HEK293T (cell line): Measurements from ENCODE around the gene TBATA.

ENCODE experiments used
- CTCF ChIA-PET: fragments of 350-600 bp; formaldehyde crosslinking; extraction: SDS; loops from one replicate; lab custom pipeline; 2021; ENCODE audit warnings: antibody characterized with exemption, inconsistent platforms; lab: Yijun Ruan, JAX
- POLR2A ChIA-PET: fragments of 350-600 bp; formaldehyde crosslinking; extraction: SDS; loops from one replicate; lab custom pipeline; 2020; ENCODE audit warnings: antibody characterized with exemption, inconsistent platforms; lab: Yijun Ruan, JAX
- DNase-seq: peaks from one replicate; pipeline ENCODE4 v3.0.0; 2012; ENCODE audit warnings: mixed read lengths; ENCODE audit errors: extremely low spot score
- ARNT ChIP-seq: fragments of 450-650 bp; IDR thresholded peaks from 2 replicates; pipeline ENCODE4 v1.6.1; 2017; ENCODE audit warnings: mild to moderate bottlenecking
- BHLHE40 ChIP-seq: fragments of 450-650 bp; IDR thresholded peaks from 2 replicates; pipeline ENCODE4 v1.6.1; 2016; ENCODE audit warnings: mild to moderate bottlenecking, moderate library complexity, borderline replicate concordance
- CTBP1 ChIP-seq: fragments of 450-650 bp; IDR thresholded peaks from 2 replicates; pipeline ENCODE4 v1.6.1; 2016; ENCODE audit warnings: borderline replicate concordance
- ELF4 ChIP-seq: fragments of 450-650 bp; IDR thresholded peaks from 2 replicates; pipeline ENCODE4 v1.6.1; 2017; ENCODE audit warnings: antibody characterized with exemption
- FOXA1 ChIP-seq: fragments of 450-650 bp; IDR thresholded peaks from 2 replicates; pipeline ENCODE4 v1.6.1; 2016; ENCODE audit warnings: mild to moderate bottlenecking
- FOXK2 ChIP-seq: fragments of 450-650 bp; IDR thresholded peaks from 2 replicates; pipeline ENCODE4 v1.6.1; 2016; ENCODE audit warnings: mild to moderate bottlenecking
- FOXM1 ChIP-seq: fragments of 450-650 bp; IDR thresholded peaks from 2 replicates; pipeline ENCODE4 v1.6.1; 2017; ENCODE audit warnings: mild to moderate bottlenecking, borderline replicate concordance
- HDGF ChIP-seq: fragments of 450-650 bp; IDR thresholded peaks from 2 replicates; pipeline ENCODE4 v1.6.1; 2017; ENCODE audit warnings: antibody characterized with exemption, borderline replicate concordance
- L3MBTL2 ChIP-seq: fragments of 450-650 bp; conservative IDR thresholded peaks from 2 replicates; pipeline ENCODE4 v1.6.1; 2016; ENCODE audit warnings: mild to moderate bottlenecking
- LEF1 ChIP-seq: fragments of 450-650 bp; IDR thresholded peaks from 2 replicates; pipeline ENCODE4 v1.6.1; 2017; ENCODE audit warnings: mild to moderate bottlenecking, borderline replicate concordance
- NFRKB ChIP-seq: fragments of 450-650 bp; IDR thresholded peaks from 2 replicates; pipeline ENCODE4 v1.6.1; 2016; ENCODE audit warnings: mild to moderate bottlenecking, moderate library complexity
- SP1 ChIP-seq: fragments of 450-650 bp; IDR thresholded peaks from 2 replicates; pipeline ENCODE4 v1.6.1; 2017
- SUZ12 ChIP-seq: fragments of 450-650 bp; IDR thresholded peaks from 2 replicates; pipeline ENCODE4 v1.6.1; 2016; ENCODE audit warnings: mild to moderate bottlenecking
- TARDBP ChIP-seq: fragments of 450-650 bp; IDR thresholded peaks from 2 replicates; pipeline ENCODE4 v1.6.1; 2016
- ZNF384 ChIP-seq: fragments of 450-650 bp; IDR thresholded peaks from 2 replicates; pipeline ENCODE4 v1.6.1; 2016
- TF ChIP-seq, protein P1 (sequence below): fragments of 450-650 bp; IDR thresholded peaks from 2 replicates; pipeline ENCODE4 v1.6.1; 2016

Gene TBATA

DNA sequence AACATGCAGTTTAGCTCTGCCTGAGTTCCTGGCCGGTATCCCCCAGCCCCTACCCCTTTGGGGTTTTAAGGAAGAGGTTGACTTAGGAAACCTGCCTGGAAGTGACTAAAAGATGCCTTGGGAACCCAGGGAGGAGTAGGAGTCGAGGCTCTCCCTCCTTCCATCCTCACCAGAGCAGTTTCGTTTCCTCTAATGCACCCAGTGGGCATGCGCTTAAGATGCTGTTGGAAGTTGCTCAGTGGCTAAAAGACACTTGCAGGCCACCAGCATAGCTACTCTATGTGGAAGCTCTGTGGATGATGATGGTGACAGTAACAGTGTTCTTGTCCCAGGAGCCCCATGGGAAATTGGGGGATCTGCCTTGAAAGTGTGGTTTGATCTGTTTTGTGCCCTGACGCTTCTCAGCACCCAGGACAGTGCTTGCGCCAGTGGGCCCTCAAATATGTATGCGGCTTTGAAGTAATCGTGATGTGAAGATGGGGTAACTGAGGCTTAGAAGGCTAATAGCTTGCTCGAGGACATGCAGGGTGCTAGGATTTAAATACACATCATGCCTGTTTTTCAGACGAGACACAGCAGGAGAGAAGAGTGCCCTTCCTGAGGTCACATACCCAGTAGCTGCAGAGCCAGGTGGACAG is 32.0 kb downstream of the TBATA start:
- ChIA-PET POLR2A (no interaction called here), CTCF (interaction anchor here (0.7 to 1.2 kb wide), 2 partner anchors 194 to 198 kb away, joined by 3 to 4 read pairs; no protein-coding TSS in a partner anchor)
- DNase-seq: no peak
- TF ChIP-seq L3MBTL2 (no peak), TARDBP (no peak), HDGF (no peak), SP1 (no peak), CTBP1 (no peak), FOXA1 (no peak), FOXK2 (no peak), LEF1 (no peak), ELF4 (no peak), ZNF384 (no peak), NFRKB (no peak), FOXM1 (no peak), BHLHE40 (no peak)
- TF ChIP-seq, protein P1, sequence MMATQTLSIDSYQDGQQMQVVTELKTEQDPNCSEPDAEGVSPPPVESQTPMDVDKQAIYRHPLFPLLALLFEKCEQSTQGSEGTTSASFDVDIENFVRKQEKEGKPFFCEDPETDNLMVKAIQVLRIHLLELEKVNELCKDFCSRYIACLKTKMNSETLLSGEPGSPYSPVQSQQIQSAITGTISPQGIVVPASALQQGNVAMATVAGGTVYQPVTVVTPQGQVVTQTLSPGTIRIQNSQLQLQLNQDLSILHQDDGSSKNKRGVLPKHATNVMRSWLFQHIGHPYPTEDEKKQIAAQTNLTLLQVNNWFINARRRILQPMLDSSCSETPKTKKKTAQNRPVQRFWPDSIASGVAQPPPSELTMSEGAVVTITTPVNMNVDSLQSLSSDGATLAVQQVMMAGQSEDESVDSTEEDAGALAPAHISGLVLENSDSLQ: no peak

DNA sequence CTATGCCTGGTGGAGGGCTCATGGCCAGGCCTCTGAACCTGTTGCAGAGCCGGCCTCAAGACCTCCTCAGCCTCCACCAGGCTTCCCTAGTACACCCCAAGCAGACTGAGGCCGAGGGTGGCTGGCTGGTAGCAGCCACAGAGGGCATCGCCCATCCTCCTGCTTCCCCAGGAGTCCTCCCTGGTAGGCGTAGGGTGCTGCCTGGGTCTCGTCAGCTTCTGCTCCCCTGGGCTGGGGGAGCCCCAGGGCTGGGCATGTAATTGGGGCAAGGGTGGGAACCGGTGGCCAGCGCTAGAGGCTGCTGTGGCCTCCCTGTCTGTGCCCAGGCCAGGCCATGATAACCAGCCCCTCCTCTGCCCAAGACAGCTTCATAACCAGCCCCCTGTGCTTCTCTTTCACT is 32.6 kb downstream of the TBATA start:
- ChIA-PET POLR2A (no interaction called here), CTCF (interaction anchor here (0.7 kb wide), 1 partner anchor 197 kb away, joined by 3 read pairs; no protein-coding TSS in a partner anchor)
- DNase-seq: no peak
- TF ChIP-seq CTBP1 (no peak), ELF4 (no peak), TARDBP (no peak), ARNT (no peak), BHLHE40 (no peak), LEF1 (no peak), NFRKB (no peak), SUZ12 (no peak), SP1 (no peak), FOXA1 (no peak), FOXM1 (no peak), FOXK2 (no peak), ZNF384 (no peak), L3MBTL2 (no peak), HDGF (no peak)
- TF ChIP-seq, protein P1: no peak

DNA sequence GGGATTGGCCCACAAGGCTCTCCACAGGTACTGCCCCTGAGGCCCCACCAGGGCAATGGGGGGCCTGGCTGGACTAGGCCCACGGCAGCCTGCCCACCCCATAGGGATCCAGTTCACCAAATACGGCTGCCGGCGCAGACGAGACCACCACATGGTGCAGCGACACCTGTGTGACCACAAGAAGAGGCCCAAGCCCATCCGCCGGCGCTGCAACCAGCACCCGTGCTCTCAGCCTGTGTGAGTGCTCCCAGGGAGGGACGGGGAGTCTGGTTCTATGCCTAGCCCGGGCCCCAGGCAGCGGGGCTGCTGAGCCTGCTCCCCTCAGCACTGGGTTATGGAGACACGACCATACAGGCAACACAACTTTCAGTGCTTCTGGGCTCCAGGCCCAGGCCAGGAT is 33.2 kb downstream of the TBATA start:
- TF ChIP-seq, protein P1: no peak
- no peak for TF ChIP-seq SUZ12
- TF ChIP-seq BHLHE40: no peak
- no peak for TF ChIP-seq SP1
- TF ChIP-seq TARDBP: no peak
- TF ChIP-seq ARNT: no peak
- TF ChIP-seq NFRKB: no peak
- POLR2A ChIA-PET: no interaction called here

DNA sequence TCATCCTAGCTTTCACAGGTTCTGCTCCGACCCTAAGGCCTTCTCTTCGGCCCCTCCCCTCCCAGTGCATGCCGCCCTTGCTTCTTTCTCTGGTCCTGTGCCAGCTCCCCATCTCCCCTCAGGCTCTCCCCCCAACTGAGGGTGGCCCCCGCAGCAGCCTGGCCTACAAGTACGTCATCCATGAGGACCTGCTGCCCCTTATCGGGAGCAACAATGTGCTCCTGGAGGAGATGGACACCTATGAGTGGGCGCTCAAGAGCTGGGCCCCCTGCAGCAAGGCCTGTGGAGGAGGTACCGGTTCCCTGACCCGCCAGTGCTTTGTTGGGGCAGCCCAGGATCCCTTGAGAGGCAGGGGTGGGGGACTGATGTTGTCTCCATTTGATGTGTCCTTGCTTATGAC is 33.8 kb downstream of the TBATA start:
- TF ChIP-seq FOXM1: no peak
- no peak for TF ChIP-seq ZNF384
- POLR2A ChIA-PET: no interaction called here
- CTCF ChIA-PET: no interaction called here
- DNase-seq: no peak

More for the DNA sequence above, 33.2 kb downstream of the TBATA start:
- no peak for DNase-seq
- CTCF ChIA-PET: no interaction called here

DNA sequence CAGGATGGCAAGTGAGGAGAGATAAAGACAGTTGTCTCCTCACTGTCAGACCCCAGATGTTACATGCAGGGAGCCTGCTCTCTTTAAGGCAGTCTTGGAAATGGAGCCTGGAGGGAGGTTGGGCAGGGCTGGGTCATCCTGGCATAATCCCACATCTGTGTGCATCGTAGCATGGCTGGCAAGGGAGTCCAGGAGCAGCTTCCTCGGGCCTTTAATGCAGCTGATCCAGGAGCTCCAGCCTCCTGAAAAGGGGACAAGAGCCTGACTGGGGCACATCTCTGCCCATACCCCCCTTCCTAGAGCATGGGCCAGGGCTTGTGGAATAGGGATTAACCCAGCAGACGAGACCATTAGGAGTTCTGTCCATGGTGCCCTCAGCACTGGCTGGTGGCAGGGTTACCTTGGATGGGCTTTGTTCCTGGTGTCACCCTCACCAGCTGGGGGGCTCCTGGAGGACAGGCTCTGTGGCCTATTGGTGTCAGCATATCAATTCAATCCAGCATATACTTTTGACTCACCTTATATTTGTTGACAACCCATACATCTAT is 34.9 kb downstream of the TBATA start:
- no peak for DNase-seq
- POLR2A ChIA-PET: no interaction called here
- TF ChIP-seq SUZ12: no peak
- TF ChIP-seq FOXK2: no peak
- no peak for TF ChIP-seq FOXA1
- no peak for TF ChIP-seq NFRKB
- TF ChIP-seq, protein P1: no peak
- TF ChIP-seq BHLHE40: no peak
- no peak for TF ChIP-seq HDGF
- CTCF ChIA-PET: no interaction called here

DNA sequence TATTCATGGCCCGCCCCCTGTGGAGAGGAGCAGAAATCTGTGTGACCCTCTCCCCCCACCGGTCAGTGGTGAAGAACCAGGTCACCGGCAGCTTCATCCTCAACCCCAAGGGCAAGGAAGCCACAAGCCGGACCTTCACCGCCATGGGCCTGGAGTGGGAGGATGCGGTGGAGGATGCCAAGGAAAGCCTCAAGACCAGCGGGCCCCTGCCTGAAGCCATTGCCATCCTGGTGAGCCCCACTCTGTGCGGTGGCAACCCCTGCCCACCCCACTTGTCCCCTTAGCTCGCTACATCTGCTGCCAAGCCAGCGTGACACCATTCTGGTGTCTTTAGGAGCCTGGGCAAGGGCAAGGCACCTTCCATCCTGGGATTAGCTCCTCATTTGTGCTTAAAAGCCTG is 35.4 kb downstream of the TBATA start:
- CTCF ChIA-PET: no interaction called here
- DNase-seq: no peak
- POLR2A ChIA-PET: no interaction called here
- no peak for TF ChIP-seq ARNT
- TF ChIP-seq FOXA1: no peak
- no peak for TF ChIP-seq TARDBP
- no peak for TF ChIP-seq BHLHE40
- TF ChIP-seq ELF4: no peak
- no peak for TF ChIP-seq SP1
- no peak for TF ChIP-seq SUZ12
- TF ChIP-seq LEF1: no peak
- TF ChIP-seq NFRKB: no peak
- no peak for TF ChIP-seq ZNF384
- TF ChIP-seq HDGF: no peak
